H9 (cell line): ENCODE results near the gene HACL1. TPM values are rescaled to one million over a fixed set of nuclear protein-coding genes. Genes with fewer than 3 reads are reported as not detected.

Experiments used
- DNase-seq: peaks from one replicate; pipeline ENCODE4 v3.0.0-alpha.2; 2017
- H2AFZ ChIP-seq: one replicate; pipeline ENCODE4 v1.6.1; 2013; ENCODE audit warnings: mild to moderate bottlenecking, low read length, control low read depth, moderate library complexity
- H2AK5ac ChIP-seq: 2 replicates; pipeline ENCODE4 v1.6.1; 2013; ENCODE audit warnings: low read length, control low read depth, mixed read lengths; ENCODE audit not compliant: insufficient read length
- H2BK120ac ChIP-seq: one replicate; pipeline ENCODE4 v1.6.1; 2013; ENCODE audit warnings: low read depth, mild to moderate bottlenecking, low read length, control low read depth, inconsistent platforms; ENCODE audit not compliant: poor library complexity, severe bottlenecking
- H2BK12ac ChIP-seq: 2 replicates; pipeline ENCODE4 v1.6.1; 2013; ENCODE audit warnings: low read length, control low read depth, mixed read lengths, low read depth; ENCODE audit not compliant: insufficient read length
- H2BK15ac ChIP-seq: 2 replicates; pipeline ENCODE4 v1.6.1; 2013; ENCODE audit warnings: low read depth, low read length, control low read depth
- H2BK20ac ChIP-seq: one replicate; pipeline ENCODE4 v1.6.1; 2013; ENCODE audit warnings: low read depth, mild to moderate bottlenecking, low read length, control low read depth, inconsistent platforms; ENCODE audit not compliant: poor library complexity, severe bottlenecking
- H2BK5ac ChIP-seq: 2 replicates; pipeline ENCODE4 v1.6.1; 2013; ENCODE audit warnings: low read length, control low read depth, mixed read lengths; ENCODE audit not compliant: insufficient read length
- H3K14ac ChIP-seq: 2 replicates; pipeline ENCODE4 v1.6.1; 2013; ENCODE audit warnings: low read length, control low read depth; ENCODE audit not compliant: insufficient read depth
- H3K18ac ChIP-seq: 2 replicates; pipeline ENCODE4 v1.6.1; 2013; ENCODE audit warnings: low read depth, mild to moderate bottlenecking, mixed read lengths, low read length, control low read depth; ENCODE audit not compliant: insufficient read length
- H3K23ac ChIP-seq: 2 replicates; pipeline ENCODE4 v1.6.1; 2013; ENCODE audit warnings: low read length, control low read depth, mixed read lengths, low read depth; ENCODE audit not compliant: insufficient read length
- H3K23me2 ChIP-seq: 2 replicates; pipeline ENCODE4 v1.6.1; 2013; ENCODE audit warnings: low read depth, mild to moderate bottlenecking, mixed read lengths, low read length, control low read depth; ENCODE audit not compliant: insufficient read length, poor library complexity, severe bottlenecking
- H3K27ac ChIP-seq: 2 replicates; pipeline ENCODE4 v1.5.1; 2013; ENCODE audit warnings: low read length, control low read depth, mixed read lengths, low read depth; ENCODE audit not compliant: insufficient read length
- H3K27me3 ChIP-seq: 2 replicates; pipeline ENCODE4 v1.6.1; 2013; ENCODE audit warnings: low read length, control low read depth, inconsistent platforms; ENCODE audit not compliant: insufficient read depth
- H3K4ac ChIP-seq: 2 replicates; pipeline ENCODE4 v1.6.1; 2013; ENCODE audit warnings: low read depth, mild to moderate bottlenecking, control low read depth, inconsistent platforms, low read length, moderate library complexity
- H3K4me1 ChIP-seq: 2 replicates; pipeline ENCODE4 v1.6.1; 2013; ENCODE audit warnings: low read length, control low read depth, inconsistent platforms; ENCODE audit not compliant: insufficient read depth
- H3K4me2 ChIP-seq: 2 replicates; pipeline ENCODE4 v1.6.1; 2013; ENCODE audit warnings: low read length, control low read depth, mixed read lengths; ENCODE audit not compliant: insufficient read length, insufficient read depth
- H3K56ac ChIP-seq: 2 replicates; pipeline ENCODE4 v1.6.1; 2013; ENCODE audit warnings: low read depth, mild to moderate bottlenecking, mixed read lengths, low read length, control low read depth; ENCODE audit not compliant: insufficient read length
- H3K79me1 ChIP-seq: 2 replicates; pipeline ENCODE4 v1.6.1; 2013; ENCODE audit warnings: low read depth, mild to moderate bottlenecking, moderate library complexity, low read length, control low read depth, inconsistent platforms; ENCODE audit not compliant: insufficient read depth, poor library complexity, severe bottlenecking
- H3K79me2 ChIP-seq: 2 replicates; pipeline ENCODE4 v1.6.1; 2013; ENCODE audit warnings: low read length, control low read depth, inconsistent platforms; ENCODE audit not compliant: insufficient read depth
- H3K9ac ChIP-seq: 2 replicates; pipeline ENCODE4 v1.6.1; 2013; ENCODE audit warnings: low read length, control low read depth, mixed read lengths; ENCODE audit not compliant: insufficient read length; ENCODE audit errors: extremely low read depth
- H3K9me3 ChIP-seq: one replicate; pipeline ENCODE4 v1.6.1; 2013; ENCODE audit warnings: low read depth, low read length, inconsistent platforms; ENCODE audit not compliant: control insufficient read depth
- H3T11ph ChIP-seq: one replicate; pipeline ENCODE4 v1.6.1; 2013; ENCODE audit warnings: mild to moderate bottlenecking, low read length, control low read depth, inconsistent platforms
- H4K20me1 ChIP-seq: one replicate; pipeline ENCODE4 v1.6.1; 2013; ENCODE audit not compliant: control insufficient read depth, insufficient read length, insufficient read depth
- H4K5ac ChIP-seq: 2 replicates; pipeline ENCODE4 v1.6.1; 2013; ENCODE audit warnings: low read depth, mild to moderate bottlenecking, mixed read lengths, low read length, control low read depth; ENCODE audit not compliant: insufficient read length
- H4K8ac ChIP-seq: replicated peaks from 2 replicates; pipeline ENCODE4 v1.6.1; 2013; ENCODE audit warnings: low read length, control low read depth, mixed read lengths, low read depth; ENCODE audit not compliant: insufficient read length
- H4K91ac ChIP-seq: 2 replicates; pipeline ENCODE4 v1.6.1; 2013; ENCODE audit warnings: low read depth, mild to moderate bottlenecking, moderate library complexity, mixed read lengths, low read length, control low read depth; ENCODE audit not compliant: insufficient read length
- H3K27ac Mint-ChIP-seq, 3 experiments: 2 replicates in 2 of 3; 3 replicates in 1 of 3; pipeline ENCODE4 v1.8.0; 2020 to 2021; ENCODE audit warnings: mixed read lengths in 3 of 3, mild to moderate bottlenecking in 1 of 3, moderate library complexity in 1 of 3
- H3K27me3 Mint-ChIP-seq: 2 replicates; pipeline ENCODE4 v1.8.0; 2021; ENCODE audit warnings: low read depth, mild to moderate bottlenecking, moderate library complexity, mixed read lengths
- H3K36me3 Mint-ChIP-seq, 3 experiments: 2 replicates in 2 of 3; 3 replicates in 1 of 3; pipeline ENCODE4 v1.8.0; 2020 to 2021; ENCODE audit warnings: low read depth in 3 of 3, mixed read lengths in 3 of 3; ENCODE audit not compliant: insufficient read depth in 1 of 3
- H3K4me1 Mint-ChIP-seq, 2 experiments: 2 replicates each; pipeline ENCODE4 v1.8.0; 2020; ENCODE audit warnings: mixed read lengths in 2 of 2
- H3K4me3 Mint-ChIP-seq, 2 experiments: 2 replicates in 1 of 2; 3 replicates in 1 of 2; pipeline ENCODE4 v1.8.0; 2020 to 2021; ENCODE audit warnings: mild to moderate bottlenecking in 2 of 2, mixed read lengths in 2 of 2, moderate library complexity in 1 of 2
- H3K9me3 Mint-ChIP-seq, 2 experiments: 2 replicates in 1 of 2; 3 replicates in 1 of 2; pipeline ENCODE4 v1.8.0; 2020; ENCODE audit warnings: mild to moderate bottlenecking in 2 of 2, mixed read lengths in 2 of 2, moderate library complexity in 1 of 2
- WGBS: extraction: QIAGEN DNeasy Blood & Tissue Kit; methylation state at CpG from one replicate; pipeline ENCODE4 v1.1.7; 2013; ENCODE audit warnings: missing lambda C conversion rate, low lambda C conversion rate, mixed read lengths; ENCODE audit not compliant: insufficient read length; ENCODE audit errors: extremely low coverage; 5-methylcytosine and 5-hydroxymethylcytosine counted together
- total RNA-seq: library from RNA; stranded (reverse); gene quantifications from 2 replicates; pipeline ENCODE4 v1.2.1, GENCODE V29; 2021
- TF ChIP-seq, protein P1 (sequence below): fragments of 200-600 bp; sonication (generic); conservative IDR thresholded peaks from 3 replicates; pipeline ENCODE4 v1.8.0; 2021; ENCODE audit warnings: antibody characterized with exemption, mild to moderate bottlenecking

The HACL1 gene
- total RNA-seq, 1 experiment from 2014 or later: 52.6 TPM

DNA sequence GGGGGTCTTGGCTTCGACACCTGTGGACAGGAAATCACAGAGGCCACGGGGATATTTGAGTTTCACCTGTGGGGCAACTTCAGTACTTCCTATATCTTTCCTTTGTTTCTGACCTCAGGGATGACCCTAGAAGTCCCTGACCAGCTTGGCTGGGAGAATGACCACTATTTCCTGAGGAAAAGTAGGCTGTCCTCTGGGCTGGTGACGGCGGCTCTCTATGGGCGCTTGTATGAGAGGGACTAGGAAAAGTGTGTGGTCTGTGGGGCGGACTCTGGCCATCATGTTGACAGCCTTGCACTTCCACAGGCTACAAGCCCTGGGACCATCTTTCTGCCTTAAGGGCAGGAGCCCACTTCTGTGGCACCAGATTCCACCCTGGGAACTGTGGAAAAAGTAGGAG, 43.9 kb upstream of the HACL1 start:
- Histone ChIP-seq H3K27me3 (no peaks in the 10 kb centered on the region), H3K9me3 (no peaks in the 10 kb centered on the region), H3K4ac (no peak overlapping the region), H3K23me2 (no peaks in the 10 kb centered on the region), H2BK5ac (no peak overlapping the region), H2BK120ac (no peak overlapping the region), H4K8ac (no peak overlapping the region), H4K5ac (no peak overlapping the region), H2AFZ (no peak overlapping the region), H2AK5ac (no peak overlapping the region), H3K4me1 (peaks cover 5% of the 10 kb centered on the region; the same call in 1 of the 2 replicates), H3K56ac (no peak overlapping the region), H3K4me2 (no peak overlapping the region), H3K9ac (no peak overlapping the region), H3K18ac (no peak overlapping the region), H2BK15ac (no peak overlapping the region), H3K79me1 (no peaks in the 10 kb centered on the region), H3K23ac (no peak overlapping the region), H4K91ac (no peak overlapping the region), H3K14ac (no peak overlapping the region), H2BK12ac (no peak overlapping the region), H3K27ac (no peak overlapping the region), H3T11ph (no peak overlapping the region), H2BK20ac (no peak overlapping the region), H4K20me1 (no peaks in the 10 kb centered on the region), H3K79me2 (no peaks in the 10 kb centered on the region)
- peaks cover 14 to 22% of the 10 kb centered on the region in 2 experiments for H3K4me1 Mint-ChIP-seq
- TF ChIP-seq, protein P1, sequence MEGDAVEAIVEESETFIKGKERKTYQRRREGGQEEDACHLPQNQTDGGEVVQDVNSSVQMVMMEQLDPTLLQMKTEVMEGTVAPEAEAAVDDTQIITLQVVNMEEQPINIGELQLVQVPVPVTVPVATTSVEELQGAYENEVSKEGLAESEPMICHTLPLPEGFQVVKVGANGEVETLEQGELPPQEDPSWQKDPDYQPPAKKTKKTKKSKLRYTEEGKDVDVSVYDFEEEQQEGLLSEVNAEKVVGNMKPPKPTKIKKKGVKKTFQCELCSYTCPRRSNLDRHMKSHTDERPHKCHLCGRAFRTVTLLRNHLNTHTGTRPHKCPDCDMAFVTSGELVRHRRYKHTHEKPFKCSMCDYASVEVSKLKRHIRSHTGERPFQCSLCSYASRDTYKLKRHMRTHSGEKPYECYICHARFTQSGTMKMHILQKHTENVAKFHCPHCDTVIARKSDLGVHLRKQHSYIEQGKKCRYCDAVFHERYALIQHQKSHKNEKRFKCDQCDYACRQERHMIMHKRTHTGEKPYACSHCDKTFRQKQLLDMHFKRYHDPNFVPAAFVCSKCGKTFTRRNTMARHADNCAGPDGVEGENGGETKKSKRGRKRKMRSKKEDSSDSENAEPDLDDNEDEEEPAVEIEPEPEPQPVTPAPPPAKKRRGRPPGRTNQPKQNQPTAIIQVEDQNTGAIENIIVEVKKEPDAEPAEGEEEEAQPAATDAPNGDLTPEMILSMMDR: no peak
- H3K27ac Mint-ChIP-seq: no peak overlapping the region
- peaks cover 12 to 43% (median 42%) of the 10 kb centered on the region in 3 experiments for H3K36me3 Mint-ChIP-seq
- H3K4me3 Mint-ChIP-seq: no peak overlapping the region
- no peaks in the 10 kb centered on the region; a peak in 1 of 5 replicates for H3K9me3 Mint-ChIP-seq
- no peaks in the 10 kb centered on the region for H3K27me3 Mint-ChIP-seq
- DNase-seq: no peak
- WGBS: no CpG with 5 or more reads among the region's 6 CpGs
